H9 (cell line): Measurements from ENCODE around the gene TCF21. TPM values are rescaled to one million over a fixed set of nuclear protein-coding genes. Genes with fewer than 3 reads are reported as not detected.

Experiments
- DNase-seq: peaks from one replicate; pipeline ENCODE4 v3.0.0-alpha.2; 2017
- H2AFZ ChIP-seq: one replicate; pipeline ENCODE4 v1.6.1; 2013; ENCODE audit warnings: mild to moderate bottlenecking, low read length, control low read depth, moderate library complexity
- H2AK5ac ChIP-seq: 2 replicates; pipeline ENCODE4 v1.6.1; 2013; ENCODE audit warnings: low read length, control low read depth, mixed read lengths; ENCODE audit not compliant: insufficient read length
- H2BK120ac ChIP-seq: one replicate; pipeline ENCODE4 v1.6.1; 2013; ENCODE audit warnings: low read depth, mild to moderate bottlenecking, low read length, control low read depth, inconsistent platforms; ENCODE audit not compliant: poor library complexity, severe bottlenecking
- H2BK12ac ChIP-seq: 2 replicates; pipeline ENCODE4 v1.6.1; 2013; ENCODE audit warnings: low read length, control low read depth, mixed read lengths, low read depth; ENCODE audit not compliant: insufficient read length
- H2BK15ac ChIP-seq: 2 replicates; pipeline ENCODE4 v1.6.1; 2013; ENCODE audit warnings: low read depth, low read length, control low read depth
- H2BK20ac ChIP-seq: one replicate; pipeline ENCODE4 v1.6.1; 2013; ENCODE audit warnings: low read depth, mild to moderate bottlenecking, low read length, control low read depth, inconsistent platforms; ENCODE audit not compliant: poor library complexity, severe bottlenecking
- H2BK5ac ChIP-seq: 2 replicates; pipeline ENCODE4 v1.6.1; 2013; ENCODE audit warnings: low read length, control low read depth, mixed read lengths; ENCODE audit not compliant: insufficient read length
- H3K14ac ChIP-seq: 2 replicates; pipeline ENCODE4 v1.6.1; 2013; ENCODE audit warnings: low read length, control low read depth; ENCODE audit not compliant: insufficient read depth
- H3K18ac ChIP-seq: 2 replicates; pipeline ENCODE4 v1.6.1; 2013; ENCODE audit warnings: low read depth, mild to moderate bottlenecking, mixed read lengths, low read length, control low read depth; ENCODE audit not compliant: insufficient read length
- H3K23ac ChIP-seq: 2 replicates; pipeline ENCODE4 v1.6.1; 2013; ENCODE audit warnings: low read length, control low read depth, mixed read lengths, low read depth; ENCODE audit not compliant: insufficient read length
- H3K23me2 ChIP-seq: 2 replicates; pipeline ENCODE4 v1.6.1; 2013; ENCODE audit warnings: low read depth, mild to moderate bottlenecking, mixed read lengths, low read length, control low read depth; ENCODE audit not compliant: insufficient read length, poor library complexity, severe bottlenecking
- H3K27ac ChIP-seq: 2 replicates; pipeline ENCODE4 v1.5.1; 2013; ENCODE audit warnings: low read length, control low read depth, mixed read lengths, low read depth; ENCODE audit not compliant: insufficient read length
- H3K27me3 ChIP-seq: 2 replicates; pipeline ENCODE4 v1.6.1; 2013; ENCODE audit warnings: low read length, control low read depth, inconsistent platforms; ENCODE audit not compliant: insufficient read depth
- H3K4ac ChIP-seq: 2 replicates; pipeline ENCODE4 v1.6.1; 2013; ENCODE audit warnings: low read depth, mild to moderate bottlenecking, control low read depth, inconsistent platforms, low read length, moderate library complexity
- H3K4me1 ChIP-seq: 2 replicates; pipeline ENCODE4 v1.6.1; 2013; ENCODE audit warnings: low read length, control low read depth, inconsistent platforms; ENCODE audit not compliant: insufficient read depth
- H3K4me2 ChIP-seq: 2 replicates; pipeline ENCODE4 v1.6.1; 2013; ENCODE audit warnings: low read length, control low read depth, mixed read lengths; ENCODE audit not compliant: insufficient read length, insufficient read depth
- H3K56ac ChIP-seq: 2 replicates; pipeline ENCODE4 v1.6.1; 2013; ENCODE audit warnings: low read depth, mild to moderate bottlenecking, mixed read lengths, low read length, control low read depth; ENCODE audit not compliant: insufficient read length
- H3K79me1 ChIP-seq: 2 replicates; pipeline ENCODE4 v1.6.1; 2013; ENCODE audit warnings: low read depth, mild to moderate bottlenecking, moderate library complexity, low read length, control low read depth, inconsistent platforms; ENCODE audit not compliant: insufficient read depth, poor library complexity, severe bottlenecking
- H3K79me2 ChIP-seq: 2 replicates; pipeline ENCODE4 v1.6.1; 2013; ENCODE audit warnings: low read length, control low read depth, inconsistent platforms; ENCODE audit not compliant: insufficient read depth
- H3K9ac ChIP-seq: 2 replicates; pipeline ENCODE4 v1.6.1; 2013; ENCODE audit warnings: low read length, control low read depth, mixed read lengths; ENCODE audit not compliant: insufficient read length; ENCODE audit errors: extremely low read depth
- H3K9me3 ChIP-seq: one replicate; pipeline ENCODE4 v1.6.1; 2013; ENCODE audit warnings: low read depth, low read length, inconsistent platforms; ENCODE audit not compliant: control insufficient read depth
- H3T11ph ChIP-seq: one replicate; pipeline ENCODE4 v1.6.1; 2013; ENCODE audit warnings: mild to moderate bottlenecking, low read length, control low read depth, inconsistent platforms
- H4K20me1 ChIP-seq: one replicate; pipeline ENCODE4 v1.6.1; 2013; ENCODE audit not compliant: control insufficient read depth, insufficient read length, insufficient read depth
- H4K5ac ChIP-seq: 2 replicates; pipeline ENCODE4 v1.6.1; 2013; ENCODE audit warnings: low read depth, mild to moderate bottlenecking, mixed read lengths, low read length, control low read depth; ENCODE audit not compliant: insufficient read length
- H4K8ac ChIP-seq: replicated peaks from 2 replicates; pipeline ENCODE4 v1.6.1; 2013; ENCODE audit warnings: low read length, control low read depth, mixed read lengths, low read depth; ENCODE audit not compliant: insufficient read length
- H4K91ac ChIP-seq: 2 replicates; pipeline ENCODE4 v1.6.1; 2013; ENCODE audit warnings: low read depth, mild to moderate bottlenecking, moderate library complexity, mixed read lengths, low read length, control low read depth; ENCODE audit not compliant: insufficient read length
- H3K27ac Mint-ChIP-seq, 3 experiments: 2 replicates in 2 of 3; 3 replicates in 1 of 3; pipeline ENCODE4 v1.8.0; 2020 to 2021; ENCODE audit warnings: mixed read lengths in 3 of 3, mild to moderate bottlenecking in 1 of 3, moderate library complexity in 1 of 3
- H3K27me3 Mint-ChIP-seq: 2 replicates; pipeline ENCODE4 v1.8.0; 2021; ENCODE audit warnings: low read depth, mild to moderate bottlenecking, moderate library complexity, mixed read lengths
- H3K36me3 Mint-ChIP-seq, 3 experiments: 2 replicates in 2 of 3; 3 replicates in 1 of 3; pipeline ENCODE4 v1.8.0; 2020 to 2021; ENCODE audit warnings: low read depth in 3 of 3, mixed read lengths in 3 of 3; ENCODE audit not compliant: insufficient read depth in 1 of 3
- H3K4me1 Mint-ChIP-seq, 2 experiments: 2 replicates each; pipeline ENCODE4 v1.8.0; 2020; ENCODE audit warnings: mixed read lengths in 2 of 2
- H3K4me3 Mint-ChIP-seq, 2 experiments: 2 replicates in 1 of 2; 3 replicates in 1 of 2; pipeline ENCODE4 v1.8.0; 2020 to 2021; ENCODE audit warnings: mild to moderate bottlenecking in 2 of 2, mixed read lengths in 2 of 2, moderate library complexity in 1 of 2
- H3K9me3 Mint-ChIP-seq, 2 experiments: 2 replicates in 1 of 2; 3 replicates in 1 of 2; pipeline ENCODE4 v1.8.0; 2020; ENCODE audit warnings: mild to moderate bottlenecking in 2 of 2, mixed read lengths in 2 of 2, moderate library complexity in 1 of 2
- total RNA-seq: library from RNA; stranded (reverse); gene quantifications from 2 replicates; pipeline ENCODE4 v1.2.1, GENCODE V29; 2021
- TF ChIP-seq, protein P1 (sequence below): fragments of 200-600 bp; sonication (generic); conservative IDR thresholded peaks from 3 replicates; pipeline ENCODE4 v1.8.0; 2021; ENCODE audit warnings: antibody characterized with exemption, mild to moderate bottlenecking

The TCF21 gene
- total RNA-seq, 1 experiment from 2014 or later, result not detected

DNA sequence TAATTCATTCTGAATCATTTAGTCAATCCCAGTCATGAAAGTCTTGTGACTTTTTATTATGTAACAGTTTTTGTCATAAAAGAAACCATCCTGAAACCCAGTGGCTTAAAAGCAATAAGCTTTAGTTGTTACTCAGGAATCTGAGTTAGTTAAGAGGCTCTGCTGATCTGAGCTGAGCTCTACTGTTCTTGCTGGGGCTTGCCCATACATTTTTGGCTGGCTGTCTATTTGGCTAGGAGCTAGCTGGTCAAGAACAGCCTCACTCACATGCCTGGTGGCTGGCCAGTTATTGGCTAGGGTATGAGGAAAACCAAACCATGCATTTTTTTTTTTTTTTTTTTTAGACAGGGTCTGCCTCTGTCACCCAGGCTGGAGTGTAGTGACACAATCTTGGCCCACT is 10.6 kb downstream of the TCF21 start:
- Histone ChIP-seq H3K79me1 (no peaks in the 10 kb centered on the region), H2AFZ (no peak overlapping the region), H2BK15ac (no peak overlapping the region), H3K79me2 (no peaks in the 10 kb centered on the region), H3K27me3 (peaks cover 24% of the 10 kb centered on the region), H3K18ac (no peak overlapping the region), H3T11ph (no peak overlapping the region), H3K9me3 (no peaks in the 10 kb centered on the region), H3K4me1 (no peaks in the 10 kb centered on the region; the same call in 1 of the 2 replicates), H3K56ac (no peak overlapping the region), H3K4ac (no peak overlapping the region), H3K23ac (no peak overlapping the region), H2BK5ac (no peak overlapping the region), H4K20me1 (no peaks in the 10 kb centered on the region), H2BK120ac (no peak overlapping the region), H2AK5ac (no peak overlapping the region), H4K91ac (no peak overlapping the region), H3K23me2 (peaks cover 8% of the 10 kb centered on the region), H4K8ac (no peak overlapping the region), H3K27ac (no peak overlapping the region), H3K4me2 (no peak overlapping the region), H4K5ac (no peak overlapping the region), H3K9ac (no peak overlapping the region), H2BK20ac (no peak overlapping the region), H2BK12ac (no peak overlapping the region), H3K14ac (no peak overlapping the region)
- H3K27ac Mint-ChIP-seq, result no peak overlapping the region
- TF ChIP-seq, protein P1, sequence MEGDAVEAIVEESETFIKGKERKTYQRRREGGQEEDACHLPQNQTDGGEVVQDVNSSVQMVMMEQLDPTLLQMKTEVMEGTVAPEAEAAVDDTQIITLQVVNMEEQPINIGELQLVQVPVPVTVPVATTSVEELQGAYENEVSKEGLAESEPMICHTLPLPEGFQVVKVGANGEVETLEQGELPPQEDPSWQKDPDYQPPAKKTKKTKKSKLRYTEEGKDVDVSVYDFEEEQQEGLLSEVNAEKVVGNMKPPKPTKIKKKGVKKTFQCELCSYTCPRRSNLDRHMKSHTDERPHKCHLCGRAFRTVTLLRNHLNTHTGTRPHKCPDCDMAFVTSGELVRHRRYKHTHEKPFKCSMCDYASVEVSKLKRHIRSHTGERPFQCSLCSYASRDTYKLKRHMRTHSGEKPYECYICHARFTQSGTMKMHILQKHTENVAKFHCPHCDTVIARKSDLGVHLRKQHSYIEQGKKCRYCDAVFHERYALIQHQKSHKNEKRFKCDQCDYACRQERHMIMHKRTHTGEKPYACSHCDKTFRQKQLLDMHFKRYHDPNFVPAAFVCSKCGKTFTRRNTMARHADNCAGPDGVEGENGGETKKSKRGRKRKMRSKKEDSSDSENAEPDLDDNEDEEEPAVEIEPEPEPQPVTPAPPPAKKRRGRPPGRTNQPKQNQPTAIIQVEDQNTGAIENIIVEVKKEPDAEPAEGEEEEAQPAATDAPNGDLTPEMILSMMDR, result no peak
- peaks cover 9 to 18% of the 10 kb centered on the region in 2 experiments for H3K4me1 Mint-ChIP-seq
- H3K27me3 Mint-ChIP-seq, result peaks cover 44% of the 10 kb centered on the region
- H3K4me3 Mint-ChIP-seq, result no peak overlapping the region
- DNase-seq, result no peak
- H3K9me3 Mint-ChIP-seq, result peaks cover 0 to 2% of the 10 kb centered on the region in 2 experiments; a peak in 1 of 5 replicates
- H3K36me3 Mint-ChIP-seq, result no peaks in the 10 kb centered on the region
